ENCODE measurements around the gene SYN1.
"Not testable (repeated sequence)": the region's sequence is repeated elsewhere in the genome, so short reads cannot be mapped to it uniquely, and the experiment has no call there.

Gene SYN1

DNA sequence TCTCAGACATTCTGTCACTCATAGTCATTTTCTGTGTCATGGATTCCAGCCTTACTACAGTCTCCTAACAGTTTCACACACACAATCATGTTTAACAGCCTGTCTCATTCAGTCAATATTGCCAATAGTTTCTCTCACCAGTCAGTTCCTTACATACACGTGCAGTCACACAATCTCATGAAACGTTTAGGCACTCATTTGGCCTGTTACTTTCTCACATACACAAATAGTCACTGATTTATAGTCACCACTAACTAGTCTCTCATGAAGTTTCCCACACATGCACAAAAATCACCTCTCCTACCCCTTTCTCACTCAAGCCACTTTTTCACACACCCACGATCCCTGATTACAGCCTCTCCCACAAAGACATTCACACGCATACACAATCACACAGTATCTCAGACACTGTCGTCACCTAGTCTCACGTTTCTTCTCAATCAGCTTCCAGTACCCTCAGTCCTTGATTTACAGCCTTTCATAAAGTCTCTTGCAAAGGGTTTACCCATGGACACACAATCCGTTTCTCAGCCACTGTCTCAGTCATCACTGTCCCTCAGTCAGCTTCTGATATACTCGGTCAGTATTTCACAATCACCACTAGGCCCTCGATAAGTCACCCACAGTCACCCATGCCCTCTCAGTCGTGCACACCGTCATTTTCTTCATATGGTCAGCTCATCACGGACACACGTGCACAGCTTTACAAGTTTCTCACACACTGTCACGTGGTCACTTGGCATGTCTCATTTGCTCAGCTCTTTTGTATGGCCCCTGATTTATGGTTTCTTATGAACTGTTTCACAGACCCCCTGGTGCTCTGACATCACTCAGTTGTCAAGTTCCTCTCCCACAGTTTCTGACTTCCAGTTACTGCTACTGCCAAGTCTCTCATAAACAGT is 14.3 kb upstream of the SYN1 start:
- no peak for DNase-seq

DNA sequence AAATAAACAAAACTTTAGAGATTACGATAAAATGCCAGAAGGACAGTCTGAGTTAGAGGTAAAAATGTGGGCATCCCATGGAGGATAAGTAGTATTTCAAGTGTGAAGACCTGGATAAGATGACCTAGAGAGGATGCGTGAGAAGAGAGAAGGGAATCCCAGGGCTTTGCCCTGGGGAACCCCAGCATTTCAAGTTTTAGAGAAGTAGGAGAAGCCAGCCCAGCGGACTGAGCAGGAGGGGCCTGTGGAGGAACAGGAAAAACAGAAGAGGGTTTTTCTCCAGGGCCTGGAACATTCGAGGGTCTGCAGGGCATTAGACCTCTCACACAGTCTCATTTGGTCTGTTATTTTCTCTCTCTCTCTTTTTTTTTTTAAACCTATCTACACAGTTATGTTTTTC is 13.0 kb upstream of the SYN1 start:
- no peak for DNase-seq

DNA sequence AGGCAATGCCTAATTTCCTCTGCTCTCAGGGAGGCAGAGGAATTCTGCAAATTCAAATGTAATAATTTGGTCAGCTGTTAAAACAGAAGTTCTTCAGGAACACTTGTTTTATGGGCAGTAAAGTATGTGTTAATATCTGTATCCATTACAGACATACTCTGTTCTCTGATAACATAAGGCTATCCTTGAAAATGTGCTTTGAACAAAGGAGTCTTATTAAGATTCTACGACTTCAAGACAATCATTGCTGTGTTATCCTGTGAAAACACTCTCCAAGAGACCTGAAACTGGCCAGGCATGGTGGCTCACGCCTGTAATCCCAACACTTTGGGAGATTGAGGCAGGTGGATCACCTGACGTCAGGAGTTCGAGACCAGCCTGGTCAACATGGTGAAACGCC is 12.0 kb upstream of the SYN1 start:
- DNase-seq: no peak

DNA sequence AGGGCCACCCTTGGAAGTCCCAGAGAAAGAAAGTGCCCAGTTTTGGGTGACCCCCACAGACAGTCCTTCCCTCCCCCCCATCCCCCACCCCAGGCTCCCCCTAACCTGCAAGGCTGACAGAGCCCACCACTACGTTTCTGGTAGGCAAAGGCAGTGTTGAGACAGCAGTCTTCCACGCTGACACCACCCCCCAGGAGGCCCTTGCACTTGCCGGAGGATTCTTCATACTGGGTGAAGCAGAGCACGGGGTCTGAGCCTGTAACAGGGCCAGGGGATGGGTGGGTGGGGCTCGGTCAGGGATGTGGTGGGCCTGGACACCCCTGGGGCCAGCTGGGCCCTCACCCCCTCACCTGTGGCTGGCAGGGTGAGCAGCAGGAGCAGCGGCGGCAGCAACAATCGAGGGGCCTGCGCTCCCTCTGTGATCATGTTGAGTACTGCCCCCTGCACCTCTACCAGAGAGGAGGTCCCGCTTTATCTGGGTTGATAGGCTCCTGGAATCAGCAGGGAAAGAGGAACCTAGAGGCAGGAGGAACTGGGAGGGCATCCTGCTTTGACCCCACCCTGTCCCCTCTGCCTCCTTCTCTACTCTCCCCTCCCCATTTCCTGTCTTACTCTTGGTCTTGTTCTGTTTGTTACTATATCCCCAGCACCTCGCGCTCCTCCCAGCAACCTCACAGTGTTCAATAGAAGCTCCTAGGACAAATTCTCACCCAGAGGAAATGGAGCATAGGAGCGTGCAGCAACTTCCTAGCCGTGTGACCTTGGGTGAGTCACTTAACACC is 10.0 kb upstream of the SYN1 start, which contains the start of gene CFP:
Gene CFP, minus strand, starts transcription at position 512 of the 782 bp plus-strand sequence. Its CDS starts 86 bp downstream, at position 426.
- DNase-seq: no peak

DNA sequence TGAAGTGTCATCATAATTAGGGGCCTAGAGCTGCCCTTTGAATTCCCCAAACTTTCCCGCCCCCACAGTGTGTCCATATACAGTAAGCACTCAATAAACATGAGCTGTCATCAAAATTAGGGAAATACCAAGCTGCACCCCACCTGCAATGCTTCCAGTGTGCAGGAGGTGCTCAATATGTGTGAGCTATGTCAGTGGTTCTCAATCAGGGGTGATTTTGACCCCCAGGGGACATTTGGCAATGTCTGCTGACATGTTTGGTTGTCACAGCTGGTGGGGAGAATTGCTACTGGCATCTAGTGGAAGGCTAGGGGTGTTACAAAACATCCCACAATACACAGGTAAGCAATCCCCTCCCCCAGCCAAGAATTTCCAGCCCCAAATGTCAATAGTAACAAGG is 9.3 kb upstream of the SYN1 start:
- DNase-seq: no peak

DNA sequence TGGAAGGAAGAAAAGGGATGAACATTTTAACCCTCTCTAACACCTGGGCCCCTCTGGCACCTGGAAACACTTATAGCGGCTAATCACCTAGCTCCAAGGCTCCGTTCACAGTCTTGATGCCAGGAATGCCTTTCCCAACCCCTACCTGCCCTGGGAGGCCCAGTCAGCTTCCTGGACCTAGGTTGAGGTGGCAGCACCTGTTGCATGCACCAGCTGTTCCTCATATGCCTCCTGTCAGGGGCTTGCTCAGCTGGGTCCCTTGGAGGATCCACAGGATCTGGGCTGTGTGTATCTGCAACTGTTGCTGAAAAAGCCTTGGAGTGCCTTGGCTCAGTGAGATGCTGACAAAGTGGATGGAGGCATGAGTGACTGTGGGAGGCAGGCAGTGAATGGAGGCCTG is 5.7 kb upstream of the SYN1 start:
- DNase-seq: no peak

DNA sequence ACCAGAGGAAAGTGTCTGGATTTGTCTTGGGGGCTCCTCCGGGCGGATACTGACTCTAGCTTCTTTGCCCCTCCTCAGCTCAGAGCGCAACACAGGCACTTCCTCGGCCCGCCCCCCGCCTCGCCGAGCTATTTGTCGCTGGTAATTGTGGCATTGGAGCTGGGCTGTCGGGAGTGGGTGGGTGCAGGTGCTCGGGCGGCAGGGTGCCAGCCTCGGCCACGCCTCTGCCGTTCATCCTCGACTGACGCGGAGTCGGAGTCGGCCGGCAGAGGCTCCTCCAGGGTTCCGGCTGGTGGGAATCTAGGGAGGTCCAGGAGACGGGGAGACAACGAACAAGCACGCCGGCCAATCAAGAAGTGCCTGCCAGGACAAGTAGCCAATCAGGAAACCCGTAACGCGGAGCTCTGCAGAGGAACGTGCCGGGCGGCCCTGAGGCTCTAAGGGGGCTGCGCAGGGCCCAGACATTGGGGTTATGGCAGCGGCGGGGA is 3.9 kb upstream of the SYN1 start:
- DNase-seq: peak; percentile 65

DNA sequence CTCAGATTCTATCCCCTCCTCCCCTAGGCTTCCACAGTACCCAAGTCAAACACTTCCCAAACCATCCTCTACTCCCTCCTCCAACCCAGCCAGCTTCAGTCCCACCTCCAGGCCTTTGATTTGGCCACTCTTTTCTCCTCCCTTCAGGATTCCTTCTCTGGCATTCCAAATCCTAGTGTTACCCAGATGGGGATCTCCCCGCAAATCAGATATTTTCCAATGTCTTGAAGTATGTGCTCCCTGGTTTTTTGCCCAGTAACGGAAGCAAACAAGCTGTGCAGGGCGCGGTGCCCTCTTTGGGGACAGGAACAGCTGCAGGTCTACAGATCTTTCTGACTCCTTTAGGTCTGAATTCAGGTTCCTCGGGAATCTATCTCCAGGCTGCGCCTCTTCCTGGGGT is 2.2 kb upstream of the SYN1 start:
- DNase-seq: no peak

DNA sequence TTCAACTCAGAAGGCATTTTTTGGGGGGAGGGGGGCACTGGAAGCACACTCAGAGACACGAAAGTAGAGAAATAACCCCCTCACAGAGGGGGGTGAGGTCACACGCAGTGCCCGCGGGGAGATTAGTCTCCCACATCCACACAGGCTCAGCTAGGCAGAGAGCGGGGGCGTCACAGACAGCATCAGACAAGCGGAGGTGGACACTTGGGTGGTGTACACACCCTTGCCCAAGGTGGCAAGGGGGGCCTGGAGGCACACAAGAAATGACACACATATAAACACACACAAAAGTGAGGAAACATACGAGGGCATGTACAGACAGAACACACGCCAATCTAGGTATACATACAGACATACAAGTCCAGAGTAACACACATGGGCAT is 637 bp upstream of the SYN1 start:
- no peak for DNase-seq

DNA sequence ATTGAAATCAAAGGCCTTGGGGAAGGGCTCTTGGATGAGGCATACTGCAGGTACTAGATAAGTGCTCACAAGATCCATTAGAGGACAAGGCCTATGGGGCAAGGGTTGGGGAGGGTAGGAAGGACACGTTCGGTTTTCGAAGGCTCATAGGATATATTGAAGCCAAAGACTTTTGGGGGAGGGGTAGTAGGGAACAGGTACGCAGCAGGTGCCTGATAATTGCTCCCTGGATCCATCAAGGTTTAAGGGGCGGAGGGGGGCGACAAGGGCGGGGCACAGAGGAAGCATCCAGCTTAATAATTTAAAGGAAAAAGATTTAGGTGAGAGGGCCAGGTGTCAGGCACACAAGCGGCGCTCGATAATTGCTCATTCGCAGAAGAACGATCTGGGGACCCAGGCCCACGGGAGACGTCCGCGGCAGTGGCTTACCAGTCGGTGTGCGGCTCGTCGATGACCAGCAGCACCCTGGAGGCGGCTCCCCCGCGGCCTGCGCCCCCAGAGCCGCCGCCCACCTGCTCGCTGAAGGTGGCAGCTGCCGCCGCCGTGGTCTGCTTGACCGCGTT is 653 bp downstream of the SYN1 start:
- DNase-seq: no peak

DNA sequence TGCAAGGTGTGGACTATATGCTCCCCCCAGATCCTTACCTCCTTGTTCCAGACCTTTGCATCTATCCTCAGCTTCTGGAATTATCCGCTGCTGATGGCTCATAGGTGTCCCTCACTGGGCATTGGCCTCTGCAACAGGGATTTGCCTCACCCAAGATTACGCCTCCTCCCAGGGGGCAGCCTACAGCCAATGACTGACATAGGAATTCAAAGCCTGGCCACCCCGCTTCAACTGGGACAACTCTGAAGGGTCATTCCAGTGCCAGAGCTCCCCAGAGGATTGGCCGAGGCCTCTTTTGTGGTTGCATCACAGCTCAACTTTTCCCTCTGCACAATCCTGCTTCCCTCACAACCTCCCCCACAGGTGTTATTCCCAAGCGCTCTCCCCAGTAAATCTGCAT is 5.0 kb downstream of the SYN1 start:
- no peak for DNase-seq

DNA sequence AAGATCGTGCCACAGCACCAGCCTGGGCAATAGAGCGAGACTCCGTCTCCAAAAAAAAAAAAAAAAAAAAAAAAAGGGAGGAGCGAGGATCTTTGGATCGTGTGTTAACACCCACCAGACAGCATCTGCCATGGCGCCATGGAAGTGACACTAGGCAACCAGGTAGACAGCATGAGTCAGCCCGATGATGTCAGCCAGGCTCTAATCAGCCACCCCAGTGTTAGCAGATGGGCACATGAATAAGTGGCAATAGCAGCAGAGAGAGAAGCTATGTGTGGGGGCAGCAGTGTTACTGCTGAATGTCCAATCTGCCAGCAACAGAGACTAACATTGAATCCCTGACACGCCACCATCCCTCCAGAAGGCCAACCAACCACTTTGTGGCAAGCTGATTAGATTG is 6.6 kb downstream of the SYN1 start:
- peak; percentile 71 for DNase-seq

DNA sequence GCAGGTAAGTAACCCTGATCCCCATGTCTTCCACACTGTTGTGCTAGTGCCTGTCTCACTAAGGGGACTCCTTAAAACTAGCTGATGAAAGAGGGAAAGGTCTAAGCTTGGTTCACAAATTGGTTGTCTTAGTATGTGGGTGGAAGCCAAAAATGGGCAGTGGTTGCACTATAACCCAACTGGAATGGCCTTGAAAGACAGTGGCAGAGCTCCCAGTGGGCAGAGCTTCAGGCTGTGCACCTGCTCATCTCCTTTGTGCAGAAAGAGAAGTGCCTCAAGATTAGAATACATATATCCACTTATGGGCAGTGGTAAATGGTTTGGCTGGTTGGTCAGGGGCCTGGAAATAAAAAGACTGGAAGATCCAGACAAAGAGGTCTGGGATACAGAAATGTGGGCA is 7.2 kb downstream of the SYN1 start:
- DNase-seq: no peak

DNA sequence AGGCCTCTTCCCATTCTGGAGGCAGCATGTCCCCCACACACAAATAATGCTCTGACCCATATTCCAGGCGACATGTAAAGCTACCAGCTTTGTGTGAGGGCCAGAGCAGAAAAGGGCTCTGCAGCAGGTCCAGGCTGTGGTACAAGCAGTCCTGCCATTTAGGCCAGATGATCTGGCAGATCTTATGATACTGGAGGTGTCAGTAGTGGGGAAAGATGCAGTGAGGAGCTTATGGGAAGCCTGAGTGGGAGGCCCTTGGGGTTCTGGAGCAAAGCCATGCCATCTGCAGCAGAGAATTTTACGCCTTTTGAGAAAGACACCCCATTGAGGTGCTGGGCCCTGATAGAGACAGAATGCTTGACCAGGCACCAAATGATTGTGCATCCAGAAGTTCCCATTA is 7.7 kb downstream of the SYN1 start:
- no peak for DNase-seq

DNA sequence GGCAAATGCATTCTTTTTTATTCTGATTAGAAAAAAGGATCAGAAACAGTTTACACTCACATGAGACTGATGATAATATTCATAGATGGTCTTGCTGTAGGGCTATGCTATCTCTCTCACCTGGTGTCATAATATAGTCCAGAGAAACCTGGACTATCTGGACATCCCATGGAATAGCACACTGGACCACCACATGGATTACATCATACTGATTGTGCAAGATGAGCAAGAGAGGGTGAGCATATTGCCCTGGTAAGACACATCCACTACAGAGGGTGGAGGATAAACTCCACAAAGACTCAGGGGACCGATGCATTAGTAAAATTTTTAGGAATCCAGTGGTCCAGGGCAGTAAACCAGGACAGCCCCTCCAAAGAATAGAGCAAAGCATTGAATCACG is 8.2 kb downstream of the SYN1 start:
- no peak for DNase-seq

DNA sequence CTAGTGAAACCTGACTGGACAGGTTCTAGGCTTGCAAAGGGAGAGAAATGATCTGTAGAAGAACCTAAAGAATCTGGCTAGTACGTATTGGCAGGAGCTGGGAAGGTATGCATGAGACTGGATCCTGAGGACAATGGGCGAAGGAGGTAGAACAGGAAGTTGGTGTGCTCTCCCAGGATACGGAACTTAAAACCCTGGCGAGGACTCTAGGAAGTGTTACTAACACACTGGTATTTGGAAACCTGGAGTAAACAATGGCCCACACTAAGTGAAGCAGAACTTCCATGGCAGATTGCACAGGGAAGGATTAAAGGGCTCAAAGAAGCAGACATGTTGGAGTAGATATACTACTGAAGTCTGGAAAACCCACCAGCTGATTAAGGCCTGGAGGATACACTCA is 9.1 kb downstream of the SYN1 start:
- no peak for DNase-seq

DNA sequence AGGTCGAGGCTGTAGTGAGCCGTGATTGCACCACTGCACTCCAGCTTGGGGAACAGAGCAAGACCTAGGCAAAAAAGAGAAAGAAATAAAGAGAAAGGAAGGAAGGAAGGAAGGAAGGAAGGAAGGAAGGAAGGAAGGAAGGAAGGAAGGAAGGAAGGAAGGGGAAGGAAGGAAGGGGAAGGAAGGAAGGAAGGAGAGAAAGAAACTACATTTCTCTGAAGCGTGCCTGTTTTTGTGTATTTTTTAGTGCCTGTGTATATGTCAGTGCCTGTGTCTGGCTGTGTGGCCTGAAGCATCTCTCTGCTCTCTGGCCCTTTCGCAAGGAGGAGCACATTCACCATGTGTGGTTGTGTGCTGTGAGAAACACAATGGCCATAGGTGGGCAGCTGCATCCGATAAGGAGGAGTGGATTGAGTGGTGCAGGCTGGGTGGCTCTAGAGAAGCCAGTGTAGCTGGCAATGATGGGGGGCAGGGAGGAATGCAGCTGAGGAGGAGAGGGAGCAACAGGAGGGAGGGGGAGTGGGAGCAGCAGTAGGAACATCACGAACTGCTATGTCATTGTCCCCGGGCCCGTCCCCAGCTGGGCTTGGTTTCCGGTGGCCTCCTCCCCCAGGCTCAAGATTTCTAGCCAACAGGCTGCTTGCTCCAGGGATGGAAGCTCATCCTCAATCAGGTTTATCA is 11.4 kb downstream of the SYN1 start:
- no peak for DNase-seq

DNA sequence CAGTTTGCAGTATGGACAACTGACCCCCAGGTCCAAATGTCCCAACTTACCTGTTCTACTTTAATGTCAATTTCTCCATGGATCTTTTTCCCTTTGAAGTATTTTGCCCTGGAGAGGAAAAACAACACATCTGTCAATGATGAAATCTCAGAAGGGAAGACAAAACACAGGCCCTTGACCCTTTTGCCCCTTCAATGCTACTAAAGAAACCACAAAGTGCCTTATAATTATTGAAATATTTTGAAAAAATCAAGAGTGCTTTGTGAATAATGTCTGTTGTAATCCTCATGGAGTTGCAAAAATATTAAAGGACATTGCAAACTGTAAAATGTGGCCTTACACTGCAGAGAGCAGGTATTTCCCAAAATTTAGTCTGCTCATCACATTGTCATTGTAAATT is 12.6 kb downstream of the SYN1 start:
- DNase-seq: no peak

DNA sequence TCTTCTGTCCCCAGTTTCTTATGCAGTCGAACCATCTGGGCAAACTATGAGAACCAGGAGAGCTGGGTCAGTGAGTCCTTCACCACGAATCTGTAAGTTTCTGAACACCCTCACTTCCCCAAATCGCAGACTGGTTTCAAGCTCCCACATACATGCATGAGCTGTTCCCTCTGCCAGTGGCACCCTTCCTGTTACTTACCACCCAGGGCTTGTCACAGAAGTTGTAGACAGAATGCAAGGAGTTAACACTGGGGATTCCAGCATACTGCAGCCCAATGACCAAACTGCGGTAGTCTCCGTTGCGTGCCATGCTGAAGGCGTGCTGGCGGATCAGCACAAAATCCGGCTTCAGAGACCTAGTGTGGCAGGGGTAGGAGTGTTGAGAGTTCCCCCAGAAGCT is 14.6 kb downstream of the SYN1 start:
- no peak for DNase-seq

DNA sequence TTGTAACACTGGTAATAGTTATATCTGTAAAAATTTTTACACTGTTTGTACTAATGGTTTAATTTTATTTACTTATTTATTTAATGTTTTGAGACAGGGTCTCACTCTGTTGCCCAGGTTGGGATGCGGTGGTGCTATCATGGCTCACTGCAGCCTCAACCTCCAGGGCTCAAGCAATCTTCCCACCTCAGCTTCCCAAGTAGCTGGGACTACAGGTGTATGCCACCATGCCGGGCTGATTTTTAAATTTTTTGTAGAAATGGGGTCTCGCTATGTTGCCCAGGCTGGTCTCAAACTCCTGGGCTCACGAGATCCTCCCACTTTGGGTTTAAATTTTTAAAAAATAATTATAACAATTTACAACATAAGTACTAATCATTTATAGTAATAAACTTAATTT is 16.5 kb downstream of the SYN1 start:
- DNase-seq: not testable (repeated sequence)

DNA sequence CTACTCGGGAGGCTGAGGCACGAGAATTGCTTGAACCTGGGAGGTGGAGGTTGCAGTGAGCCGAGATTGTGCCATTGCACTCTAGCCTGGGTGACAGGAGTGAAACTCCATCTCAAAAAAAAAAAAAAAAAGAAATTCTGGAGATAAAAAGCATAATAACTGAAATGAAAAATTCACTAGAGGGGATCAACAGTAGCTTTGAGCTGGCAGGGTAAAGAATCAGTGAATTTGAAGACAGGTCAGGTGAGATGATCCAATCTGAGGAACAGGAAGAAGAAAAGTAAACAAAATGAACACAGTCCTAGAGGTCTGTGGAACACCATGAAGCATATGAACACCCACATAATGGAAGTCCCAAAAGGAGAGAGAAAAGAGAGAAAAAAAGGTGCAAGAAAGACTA is 22.4 kb downstream of the SYN1 start:
- DNase-seq: no peak

DNA sequence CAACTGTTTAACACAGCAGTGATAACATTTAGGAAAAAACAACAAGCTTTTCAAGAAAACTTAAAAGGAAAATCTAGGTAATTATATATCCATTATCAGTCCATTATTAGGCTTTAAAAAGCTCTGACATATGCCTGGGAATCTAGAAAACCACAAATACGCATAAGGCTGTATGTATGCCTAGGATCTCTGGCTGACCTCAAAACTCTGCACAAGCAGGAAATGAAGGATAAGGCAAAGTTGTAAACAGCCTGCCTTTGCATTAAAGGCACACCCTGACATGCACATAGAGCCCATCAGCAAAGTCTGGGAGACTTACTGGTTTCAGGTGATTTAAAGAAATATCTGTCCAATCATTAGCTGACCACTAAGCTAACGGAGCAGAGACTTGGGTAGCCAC is 23.4 kb downstream of the SYN1 start:
- no peak for DNase-seq

DNA sequence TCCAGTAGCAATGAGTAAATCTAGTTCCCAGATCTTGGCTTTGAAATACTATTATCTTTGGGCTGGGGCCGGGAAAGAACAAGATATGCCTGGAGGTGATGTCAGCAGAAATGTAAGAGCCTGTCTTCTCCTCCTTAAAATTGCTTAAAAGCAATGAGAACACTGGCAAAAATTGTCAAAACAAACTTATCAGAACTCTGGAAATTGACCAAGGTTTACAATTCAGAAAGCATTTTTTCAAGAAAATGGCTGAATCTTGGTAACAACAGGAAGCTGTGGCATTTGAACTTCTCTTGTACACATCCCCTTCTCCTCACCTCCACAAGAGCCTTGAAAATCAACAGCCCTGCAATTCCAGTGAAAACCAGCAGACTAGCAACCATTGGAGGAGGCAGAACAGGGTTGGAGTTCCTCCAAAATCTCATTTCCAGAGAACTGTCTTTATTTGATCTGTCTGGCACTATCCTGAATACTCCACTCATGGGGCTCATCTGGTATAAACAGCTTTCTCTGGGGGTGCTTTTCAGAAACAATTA is 23.9 kb downstream of the SYN1 start:
- no peak for DNase-seq

All from DMS 273 treated with DMSO at 0.1 percent for 48 hours (cell line).